K562 (cell line): ENCODE data around the gene SLC25A20. TPM values are rescaled to one million over a fixed set of nuclear protein-coding genes. Genes with fewer than 3 reads are reported as not detected.

Experiments used
- CHD7 ChIP-seq: fragments of 200-600 bp; sonication (generic); IDR thresholded peaks from one replicate; pipeline ENCODE4 v1.6.1; 2012; ENCODE audit warnings: mild to moderate bottlenecking, low read depth, low read length, inconsistent platforms
- KHSRP ChIP-seq: fragments of 450-650 bp; IDR thresholded peaks from 2 replicates; pipeline ENCODE4 v1.6.1; 2017
- PATZ1 ChIP-seq: fragments of 250-450 bp; sonication (Bioruptor Pico); IDR thresholded peaks from 2 replicates; pipeline ENCODE4 v1.5.0; 2020; ENCODE audit warnings: mild to moderate bottlenecking, borderline replicate concordance
- polyA plus RNA-seq, 8 experiments: library from polyadenylated mRNA; depleted of rRNA in 4 of 8; stranded (reverse) in 5 of 8; unstranded in 3 of 8; fragments of >200 nt; fragmentation: Nextera tagmentation in 2 of 8; fragmentation: Illumina TruSeq in 1 of 8; extraction: Ambion mirVana in 2 of 8; extraction: Trizol in 1 of 8; gene quantifications; 2 replicates each; pipeline versions ENCODE4 v1.2.1 to v1.2.3, GENCODE V29; 2011 to 2014; ENCODE audit warnings: inconsistent platforms in 1 of 8, missing spikeins in 1 of 8
- total RNA-seq, 7 experiments: library from RNA; depleted of rRNA in 6 of 7; stranded (reverse); fragments of >200 nt in 6 of 7; fragmentation: Illumina TruSeq in 2 of 7; extraction: Trizol in 2 of 7; gene quantifications; 2 replicates each; pipeline versions ENCODE4 v1.2.1 to v1.2.3, GENCODE V29; 2011 to 2021; ENCODE audit warnings: low replicate concordance in 1 of 7
- TF ChIP-seq, protein P1 (sequence below): IDR thresholded peaks from 2 replicates; pipeline ENCODE4 v1.6.1; 2011; ENCODE audit not compliant: insufficient read length; ENCODE audit errors: extremely low read depth

The SLC25A20 gene
- total and polyA plus RNA-seq, 9 of the 15 experiments (the other 6 are each of a cell fraction or from before 2014, with no cell fraction given), result 14.3 to 48.1 (median 21.6) TPM

GRCh38 chr3:48881652-48882114 is 17.0 kb downstream of the SLC25A20 start (continued):
- TF ChIP-seq PATZ1 (CRISPR knock-in tag), result no peak
- TF ChIP-seq KHSRP, result no peak
- no peak for TF ChIP-seq CHD7
- TF ChIP-seq, protein P1, sequence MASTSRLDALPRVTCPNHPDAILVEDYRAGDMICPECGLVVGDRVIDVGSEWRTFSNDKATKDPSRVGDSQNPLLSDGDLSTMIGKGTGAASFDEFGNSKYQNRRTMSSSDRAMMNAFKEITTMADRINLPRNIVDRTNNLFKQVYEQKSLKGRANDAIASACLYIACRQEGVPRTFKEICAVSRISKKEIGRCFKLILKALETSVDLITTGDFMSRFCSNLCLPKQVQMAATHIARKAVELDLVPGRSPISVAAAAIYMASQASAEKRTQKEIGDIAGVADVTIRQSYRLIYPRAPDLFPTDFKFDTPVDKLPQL, result no peak
